ENCODE measurements around the gene BPIFA2.

DNA sequence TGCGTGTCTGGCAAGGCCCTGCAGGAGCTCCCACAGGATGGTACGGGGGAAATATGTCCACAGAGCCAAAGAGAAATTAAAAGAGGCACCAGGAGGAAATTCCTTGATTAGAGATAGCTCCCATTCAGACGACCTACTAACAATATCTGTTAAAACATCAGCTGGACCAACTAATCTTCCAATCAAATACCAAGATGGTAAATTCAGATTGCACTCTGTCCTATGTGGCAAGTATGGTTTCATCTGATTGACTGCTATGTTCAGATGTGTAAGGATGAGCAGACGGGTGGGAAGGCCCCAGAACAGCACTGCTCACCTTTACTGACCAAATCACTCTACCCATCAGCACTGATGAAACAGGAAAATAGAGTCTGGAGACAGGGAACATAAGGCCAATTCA lies 19.5 kb downstream of the BPIFA2 start:
- TF ChIP-seq EZH2 (IDR thresholded peaks at IDR 0.05) (no peak), POLR2AphosphoS5 (IDR thresholded peaks at IDR 0.05; ENCODE audit: borderline replicate concordance, low read depth, low read length) (no peak)

Data from SK-N-MC (cell line).